HCT116 (cell line): ENCODE measurements around the gene EXOC6B.

Source experiments
- CEBPB ChIP-seq: IDR thresholded peaks from 2 replicates; pipeline ENCODE4 v1.6.1; 2012; ENCODE audit warnings: low read depth
- ELF1 ChIP-seq: IDR thresholded peaks from 2 replicates; pipeline ENCODE4 v1.6.1; 2012; ENCODE audit warnings: low read depth, borderline replicate concordance
- EZH2 ChIP-seq: fragments of 200-600 bp; sonication (generic); IDR thresholded peaks from 2 replicates; pipeline ENCODE4 v1.6.1; 2017; ENCODE audit warnings: antibody characterized with exemption, mixed run types
- POLR2A ChIP-seq: IDR thresholded peaks from 2 replicates; pipeline ENCODE4 v1.7.0; 2011; ENCODE audit warnings: borderline replicate concordance; ENCODE audit not compliant: insufficient read depth, insufficient read length; ENCODE audit errors: extremely low read depth
- POLR2AphosphoS5 ChIP-seq: IDR thresholded peaks from 2 replicates; pipeline ENCODE4 v1.6.1; 2011; ENCODE audit warnings: mild to moderate bottlenecking, low read depth, low read length, moderate library complexity
- REST ChIP-seq: IDR thresholded peaks from 2 replicates; pipeline ENCODE4 v1.6.1; 2012; ENCODE audit warnings: low read depth
- YY1 ChIP-seq: IDR thresholded peaks from 2 replicates; pipeline ENCODE4 v1.6.1; 2011; ENCODE audit warnings: low read length, low read depth, moderate library complexity, mild to moderate bottlenecking; ENCODE audit not compliant: insufficient replicate concordance; ENCODE audit errors: extremely low read depth
- ZNF274 ChIP-seq: fragments of 200-500 bp; sonication (Bioruptor generic); IDR thresholded peaks from 2 replicates; pipeline ENCODE4 v1.6.1; 2014; ENCODE audit warnings: mild to moderate bottlenecking, low read depth, low read length, inconsistent platforms
- TF ChIP-seq, protein P1 (sequence below), 3 experiments: fragments of 200-600 bp in 1 of 3; sonication (generic) in 1 of 3; IDR thresholded peaks in 2 of 3; conservative IDR thresholded peaks in 1 of 3; 2 replicates each; pipeline ENCODE4 v1.5.1; 2012 to 2017; ENCODE audit warnings: low read depth in 2 of 3, low read length in 2 of 3, antibody characterized with exemption in 1 of 3, borderline replicate concordance in 1 of 3, control low read depth in 1 of 3, mild to moderate bottlenecking in 1 of 3, mixed read lengths in 1 of 3, mixed run types in 1 of 3, moderate library complexity in 1 of 3; ENCODE audit not compliant: insufficient read depth in 1 of 3
- TF ChIP-seq, protein P2 (sequence below): IDR thresholded peaks from 2 replicates; pipeline ENCODE4 v1.6.1; 2012

DNA sequence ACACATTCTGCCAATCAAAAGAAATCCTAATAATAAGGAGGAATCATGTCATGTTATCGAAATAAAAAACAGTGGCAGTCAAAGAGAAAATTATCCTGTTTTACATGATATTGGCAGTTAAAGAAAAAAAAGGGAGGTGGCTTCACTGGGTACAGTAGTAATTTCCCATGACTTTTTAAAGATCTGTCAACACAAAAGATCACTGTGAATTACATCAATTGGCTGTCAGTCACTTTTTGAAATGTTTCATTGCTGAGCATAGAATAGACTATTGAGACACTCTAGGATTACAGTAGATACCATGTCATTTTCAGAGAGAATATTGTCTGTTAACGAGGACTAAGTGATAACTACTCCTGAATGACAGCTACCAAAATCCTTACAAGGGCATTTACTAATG lies 342.5 kb downstream of the EXOC6B start:
- TF ChIP-seq, protein P1, sequence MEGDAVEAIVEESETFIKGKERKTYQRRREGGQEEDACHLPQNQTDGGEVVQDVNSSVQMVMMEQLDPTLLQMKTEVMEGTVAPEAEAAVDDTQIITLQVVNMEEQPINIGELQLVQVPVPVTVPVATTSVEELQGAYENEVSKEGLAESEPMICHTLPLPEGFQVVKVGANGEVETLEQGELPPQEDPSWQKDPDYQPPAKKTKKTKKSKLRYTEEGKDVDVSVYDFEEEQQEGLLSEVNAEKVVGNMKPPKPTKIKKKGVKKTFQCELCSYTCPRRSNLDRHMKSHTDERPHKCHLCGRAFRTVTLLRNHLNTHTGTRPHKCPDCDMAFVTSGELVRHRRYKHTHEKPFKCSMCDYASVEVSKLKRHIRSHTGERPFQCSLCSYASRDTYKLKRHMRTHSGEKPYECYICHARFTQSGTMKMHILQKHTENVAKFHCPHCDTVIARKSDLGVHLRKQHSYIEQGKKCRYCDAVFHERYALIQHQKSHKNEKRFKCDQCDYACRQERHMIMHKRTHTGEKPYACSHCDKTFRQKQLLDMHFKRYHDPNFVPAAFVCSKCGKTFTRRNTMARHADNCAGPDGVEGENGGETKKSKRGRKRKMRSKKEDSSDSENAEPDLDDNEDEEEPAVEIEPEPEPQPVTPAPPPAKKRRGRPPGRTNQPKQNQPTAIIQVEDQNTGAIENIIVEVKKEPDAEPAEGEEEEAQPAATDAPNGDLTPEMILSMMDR (IDR thresholded peaks at IDR 0.05 in 2 of 3, conservative IDR thresholded peaks at IDR 0.05 in 1 of 3; ENCODE audit: borderline replicate concordance in 1 of 3, insufficient read depth in 1 of 3, low read depth in 2 of 3, low read length in 2 of 3): no peak
- TF ChIP-seq POLR2A (no peak), POLR2AphosphoS5 (no peak), YY1 (no peak), CEBPB (no peak), EZH2 (no peak), ELF1 (no peak), ZNF274 (no peak), REST (no peak)
- TF ChIP-seq, protein P2, sequence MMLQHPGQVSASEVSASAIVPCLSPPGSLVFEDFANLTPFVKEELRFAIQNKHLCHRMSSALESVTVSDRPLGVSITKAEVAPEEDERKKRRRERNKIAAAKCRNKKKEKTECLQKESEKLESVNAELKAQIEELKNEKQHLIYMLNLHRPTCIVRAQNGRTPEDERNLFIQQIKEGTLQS: no peak
